A549 treated with DMSO at 1 μM for 4 hours (cell line): ENCODE measurements around the gene SNX1. TPM values are rescaled to one million over a fixed set of nuclear protein-coding genes. Genes with fewer than 3 reads are reported as not detected.

Experiments
- total RNA-seq: library from RNA; stranded (reverse); fragments of 200-300 nt; extraction: Qiagen RNA extraction; gene quantifications from 5 replicates; pipeline ENCODE4 v1.2.3, GENCODE V29; 2022; ENCODE audit warnings: low read depth

The SNX1 gene
- total RNA-seq = 67.9 to 82.8 TPM (median 81.6 TPM) in 5 replicates

GRCh38 chr15:64095795-64096667 lies at the start of gene SNX1:
Gene SNX1, plus strand, starts transcription at chr15:64095982. Its CDS starts 32 bp downstream, at chr15:64096014.

GRCh38 chr15:64046421-64047153 lies 49.2 kb upstream of the SNX1 start, which contains the start of gene DAPK2:
Gene DAPK2, minus strand, starts transcription at chr15:64046485. Its CDS starts 6,224 bp downstream, at chr15:64040261.

GRCh38 chr15:64093627-64094417 lies 2.0 kb upstream of the SNX1 start, which contains the start of gene CIAO2A:
Gene CIAO2A, minus strand, starts transcription at chr15:64093838. Its CDS starts 70 bp downstream, at chr15:64093768.

GRCh38 chr15:64151727-64152506 lies 56.1 kb downstream of the SNX1 start, which contains the start of gene SNX22:
Gene SNX22, plus strand, starts transcription at chr15:64151731. Its CDS starts 45 bp downstream, at chr15:64151776.

GRCh38 chr15:64162869-64163658 lies 67.3 kb downstream of the SNX1 start, which contains the start of gene PPIB:
Gene PPIB, minus strand, starts transcription at chr15:64163022. Its CDS starts 36 bp downstream, at chr15:64162986.

Other genes starting within 250 kb of the SNX1 start
- 2.3 to 4.4 TPM (median 4.2 TPM) in 5 replicates for gene DAPK2, start 49.5 kb upstream of the SNX1 start, total RNA-seq
- gene CIAO2A, start 2.1 kb upstream of the SNX1 start, total RNA-seq = 115 to 164 TPM (median 121 TPM) in 5 replicates
- gene SNX22, start 55.7 kb downstream of the SNX1 start, total RNA-seq = 0.62 to 1.5 TPM (median 1.1 TPM) in 5 replicates
- 774 to 819 TPM (median 784 TPM) in 5 replicates for gene PPIB, start 67.0 kb downstream of the SNX1 start, total RNA-seq